ENCODE results near the gene ANXA2R. TPM values are rescaled to one million over a fixed set of nuclear protein-coding genes. Genes with fewer than 3 reads are reported as not detected.

Gene ANXA2R
- total and polyA plus RNA-seq, 2 of the 13 experiments (the other 11 are each of a cell fraction or from before 2014, with no cell fraction given): 0.95 to 1.3 TPM

GRCh38 chr5:43066799-43067741 is 27.0 kb upstream of the ANXA2R start (continued):
- TF ChIP-seq DZIP1 (CRISPR knock-in tag; IDR thresholded peaks at IDR 0.05) (no peak), ZNF33B (CRISPR knock-in tag; IDR thresholded peaks at IDR 0.05) (no peak), ZNF556 (CRISPR knock-in tag; IDR thresholded peaks at IDR 0.05; ENCODE audit: borderline replicate concordance) (0 out of 2 replicates have a peak, but pooled peaks have one; percentile 73), KDM4B (CRISPR knock-in tag; IDR thresholded peaks at IDR 0.05) (no peak), ZBTB25 (CRISPR knock-in tag; IDR thresholded peaks at IDR 0.05) (peak; percentile 73; the same call in 1 of the 2 replicates), ZBTB20 (CRISPR knock-in tag; IDR thresholded peaks at IDR 0.05; ENCODE audit: borderline replicate concordance, low read depth) (peak; percentile 49; the same call in 1 of the 2 replicates), ZBTB42 (CRISPR knock-in tag; IDR thresholded peaks at IDR 0.05) (no peak), SUZ12 (IDR thresholded peaks at IDR 0.05; ENCODE audit: low read depth, low read length) (no peak), ZBTB3 (CRISPR knock-in tag; IDR thresholded peaks at IDR 0.05; ENCODE audit: borderline replicate concordance, low read depth) (no peak), TBP (CRISPR knock-in tag; IDR thresholded peaks at IDR 0.05) (no peak), ATF7-NPFF (CRISPR knock-in tag; IDR thresholded peaks at IDR 0.05; ENCODE audit: low read depth) (no peak; the same call in 1 of the 2 replicates), MAX (IDR thresholded peaks at IDR 0.05) (peak; percentile 82), ZMYM3 (CRISPR knock-in tag; IDR thresholded peaks at IDR 0.05) (peak; percentile 68; the same call in 1 of the 2 replicates), ZNF180 (CRISPR knock-in tag; IDR thresholded peaks at IDR 0.05; ENCODE audit: borderline replicate concordance, low read depth) (no peak), THAP11 (CRISPR knock-in tag; IDR thresholded peaks at IDR 0.05) (peak; percentile 91), SMARCC2 (IDR thresholded peaks at IDR 0.05) (no peak), ZNF124 (CRISPR knock-in tag; IDR thresholded peaks at IDR 0.05) (no peak), EZH2 (conservative IDR thresholded peaks at IDR 0.05; ENCODE audit: low read depth, low read length) (no peak), LBX2 (CRISPR knock-in tag; IDR thresholded peaks at IDR 0.05; ENCODE audit: borderline replicate concordance) (no peak), GABPB1 (CRISPR knock-in tag; IDR thresholded peaks at IDR 0.05) (peak; percentile 87), ZNF512 (CRISPR knock-in tag; IDR thresholded peaks at IDR 0.05) (no peak), MTA1 (CRISPR knock-in tag; IDR thresholded peaks at IDR 0.05; ENCODE audit: borderline replicate concordance) (no peak), NR0B2 (CRISPR knock-in tag; IDR thresholded peaks at IDR 0.05) (no peak)
